H1 (cell line): ENCODE data around the gene MAP2K7. TPM values are rescaled to one million over a fixed set of nuclear protein-coding genes. Genes with fewer than 3 reads are reported as not detected.

Experiments used
- CTCF ChIA-PET: fragments of 300-600 bp; sonication (Branson Sonifier 250); formaldehyde crosslinking; loops from one replicate; lab custom pipeline; 2021; ENCODE audit not compliant: partially characterized antibody; lab: Charles Lee
- POLR2A ChIA-PET: fragments of 300-600 bp; sonication (Branson Sonifier 250); formaldehyde crosslinking; loops from one replicate; lab custom pipeline; 2021; ENCODE audit warnings: inconsistent platforms; ENCODE audit not compliant: partially characterized antibody; lab: Charles Lee
- DNase-seq, 2 experiments: peaks; one replicate each; pipeline versions ENCODE4 v3.0.0 to v3.0.0-alpha.2; 2010 to 2022; ENCODE audit warnings: low spot score in 2 of 2, low read depth in 1 of 2, mixed read lengths in 1 of 2
- FAIRE-seq: peaks from 2 replicates; lab custom pipeline; 2011; peaks lifted over from hg19 to GRCh38; lab: Jason Lieb, UNC
- H2AFZ ChIP-seq: 2 replicates; pipeline ENCODE4 v1.8.1; 2012; ENCODE audit warnings: low read length, inconsistent platforms
- H2AK5ac ChIP-seq: 2 replicates; pipeline ENCODE4 v1.6.1; 2013; ENCODE audit warnings: low read depth, low read length
- H2BK120ac ChIP-seq: replicated peaks from 2 replicates; pipeline ENCODE3; 2013; ENCODE audit warnings: low read depth, low read length, inconsistent platforms
- H2BK12ac ChIP-seq: 2 replicates; pipeline ENCODE4 v1.6.1; 2013; ENCODE audit warnings: low read depth, low read length
- H2BK15ac ChIP-seq: 2 replicates; pipeline ENCODE4 v1.6.1; 2013; ENCODE audit warnings: low read length
- H2BK20ac ChIP-seq: 2 replicates; pipeline ENCODE4 v1.6.1; 2013; ENCODE audit warnings: low read length
- H2BK5ac ChIP-seq: 2 replicates; pipeline ENCODE4 v1.6.1; 2013; ENCODE audit warnings: low read depth, low read length
- H3K14ac ChIP-seq: 2 replicates; pipeline ENCODE4 v1.6.1; 2013; ENCODE audit warnings: inconsistent platforms; ENCODE audit not compliant: insufficient read length
- H3K18ac ChIP-seq: 2 replicates; pipeline ENCODE4 v1.6.1; 2013; ENCODE audit warnings: low read length; ENCODE audit errors: extremely low read depth
- H3K23ac ChIP-seq: 2 replicates; pipeline ENCODE4 v1.6.1; 2013; ENCODE audit warnings: inconsistent platforms; ENCODE audit not compliant: insufficient read length
- H3K23me2 ChIP-seq: 2 replicates; pipeline ENCODE4 v1.6.1; 2013; ENCODE audit warnings: low read depth, low read length
- H3K27ac ChIP-seq: 2 replicates; pipeline ENCODE4 v1.6.1; 2011; ENCODE audit warnings: low read depth, low read length, inconsistent platforms
- H3K27me3 ChIP-seq, 4 experiments: replicated peaks in 1 of 4; 1 replicate in 1 of 4; 2 replicates in 3 of 4; pipeline versions ENCODE4 v1.6.1 to v1.8.1; 2011 to 2013; ENCODE audit warnings: low read length in 3 of 4, mild to moderate bottlenecking in 3 of 4, inconsistent platforms in 2 of 4, mixed read lengths in 2 of 4, moderate library complexity in 1 of 4; ENCODE audit not compliant: control insufficient read depth in 3 of 4, insufficient read depth in 3 of 4; ENCODE audit errors: extremely low read depth in 1 of 4
- H3K36me3 ChIP-seq, 4 experiments: 2 replicates each; pipeline versions ENCODE4 v1.6.1 to v1.8.1; 2011 to 2013; ENCODE audit warnings: mild to moderate bottlenecking in 4 of 4, low read length in 3 of 4, moderate library complexity in 2 of 4, control low read depth in 1 of 4, inconsistent platforms in 1 of 4; ENCODE audit not compliant: insufficient read depth in 4 of 4, control insufficient read depth in 2 of 4
- H3K4ac ChIP-seq: replicated peaks from 2 replicates; pipeline ENCODE3; 2013; ENCODE audit warnings: low read length, low read depth, mixed read lengths, inconsistent platforms; ENCODE audit not compliant: insufficient read length
- H3K4me1 ChIP-seq, 4 experiments: replicated peaks in 1 of 4; 1 replicate in 1 of 4; 2 replicates in 3 of 4; pipeline versions ENCODE4 v1.6.1 to v1.8.1; 2011 to 2013; ENCODE audit warnings: low read length in 3 of 4, inconsistent platforms in 2 of 4, mixed read lengths in 1 of 4; ENCODE audit not compliant: insufficient read depth in 4 of 4, control insufficient read depth in 3 of 4
- H3K4me2 ChIP-seq, 2 experiments: 2 replicates each; pipeline versions ENCODE4 v1.6.1 to v1.8.1; 2011 to 2013; ENCODE audit warnings: low read depth in 2 of 2, low read length in 2 of 2, control low read depth in 1 of 2, inconsistent platforms in 1 of 2, mild to moderate bottlenecking in 1 of 2; ENCODE audit not compliant: insufficient read depth in 1 of 2
- H3K4me3 ChIP-seq, 4 experiments: fragments of 200-600, 300-600 bp in 1 of 4; sonication (generic), shearing (Covaris generic), sonication (Bioruptor Twin) in 1 of 4; 2 replicates each; pipeline versions ENCODE4 v1.5.1 to v1.8.1; 2011 to 2016; ENCODE audit warnings: low read length in 4 of 4, low read depth in 3 of 4, control low read depth in 2 of 4, inconsistent platforms in 2 of 4, mild to moderate bottlenecking in 2 of 4, mixed read lengths in 1 of 4, moderate library complexity in 1 of 4; ENCODE audit not compliant: insufficient read depth in 2 of 4; ENCODE audit errors: extremely low read depth in 1 of 4
- H3K56ac ChIP-seq: replicated peaks from 2 replicates; pipeline ENCODE3; 2013; ENCODE audit warnings: low read depth, mild to moderate bottlenecking, mixed read lengths, low read length, inconsistent platforms; ENCODE audit not compliant: insufficient read length
- H3K79me1 ChIP-seq: 2 replicates; pipeline ENCODE4 v1.6.1; 2013; ENCODE audit warnings: low read depth, low read length, control low read depth
- H3K79me2 ChIP-seq, 2 experiments: 2 replicates each; pipeline versions ENCODE4 v1.6.1 to v1.8.1; 2012 to 2013; ENCODE audit warnings: low read length in 2 of 2, mild to moderate bottlenecking in 2 of 2, inconsistent platforms in 1 of 2; ENCODE audit not compliant: insufficient read depth in 2 of 2, control insufficient read depth in 1 of 2
- H3K9ac ChIP-seq, 4 experiments: replicated peaks in 1 of 4; 1 replicate in 1 of 4; 2 replicates in 3 of 4; pipeline versions ENCODE4 v1.6.1 to v1.8.1; 2011 to 2013; ENCODE audit warnings: low read depth in 3 of 4, low read length in 3 of 4, control low read depth in 2 of 4, mild to moderate bottlenecking in 2 of 4, moderate library complexity in 2 of 4, inconsistent platforms in 1 of 4; ENCODE audit errors: extremely low read depth in 1 of 4
- H3K9me3 ChIP-seq, 2 experiments: 2 replicates each; pipeline versions ENCODE4 v1.6.1 to v1.8.1; 2012 to 2013; ENCODE audit warnings: mild to moderate bottlenecking in 2 of 2, moderate library complexity in 2 of 2, control low read depth in 1 of 2, inconsistent platforms in 1 of 2, low read depth in 1 of 2, low read length in 1 of 2, mixed read lengths in 1 of 2; ENCODE audit not compliant: insufficient read depth in 2 of 2
- H4K20me1 ChIP-seq, 2 experiments: replicated peaks in 1 of 2; 2 replicates each; pipeline versions ENCODE3 to v1.8.1; 2011 to 2013; ENCODE audit warnings: inconsistent platforms in 2 of 2, low read length in 2 of 2, mild to moderate bottlenecking in 1 of 2; ENCODE audit not compliant: insufficient read depth in 2 of 2, control insufficient read depth in 1 of 2
- H4K5ac ChIP-seq: 2 replicates; pipeline ENCODE4 v1.6.1; 2013; ENCODE audit warnings: low read length, low read depth, mixed read lengths, inconsistent platforms; ENCODE audit not compliant: insufficient read length
- H4K8ac ChIP-seq: 2 replicates; pipeline ENCODE4 v1.8.0; 2013; ENCODE audit warnings: mild to moderate bottlenecking, moderate library complexity, low read length, inconsistent platforms; ENCODE audit not compliant: insufficient read depth; ENCODE audit errors: extremely low read depth
- H4K91ac ChIP-seq: replicated peaks from 2 replicates; pipeline ENCODE3; 2013; ENCODE audit warnings: low read length, mixed read lengths, inconsistent platforms; ENCODE audit not compliant: insufficient read length
- BACH1 ChIP-seq: IDR thresholded peaks from 2 replicates; pipeline ENCODE4 v1.6.1; 2012; ENCODE audit warnings: low read length, improper control_type of control experiment
- CREB1 ChIP-seq: IDR thresholded peaks from 2 replicates; pipeline ENCODE4 v1.6.1; 2012; ENCODE audit warnings: inconsistent platforms
- GABPA ChIP-seq: IDR thresholded peaks from 2 replicates; pipeline ENCODE4 v1.6.1; 2011; ENCODE audit warnings: mild to moderate bottlenecking, low read length, moderate library complexity, borderline replicate concordance; ENCODE audit not compliant: insufficient read depth
- HDAC6 ChIP-seq: IDR thresholded peaks from one replicate; pipeline ENCODE4 v1.7.1; 2012; ENCODE audit warnings: low read depth, mild to moderate bottlenecking, inconsistent platforms, low read length, moderate library complexity
- JUND ChIP-seq: IDR thresholded peaks from 2 replicates; pipeline ENCODE4 v1.6.1; 2011; ENCODE audit warnings: mild to moderate bottlenecking, improper control_type of control experiment, low read length
- KDM4A ChIP-seq: IDR thresholded peaks from one replicate; pipeline ENCODE4 v1.7.1; 2012; ENCODE audit warnings: low read depth, mild to moderate bottlenecking, moderate library complexity, low read length, inconsistent platforms; ENCODE audit not compliant: severe bottlenecking
- TBP ChIP-seq: IDR thresholded peaks from 2 replicates; pipeline ENCODE4 v1.6.1; 2011; ENCODE audit warnings: low read depth, low read length, improper control_type of control experiment
- USF2 ChIP-seq: IDR thresholded peaks from 2 replicates; pipeline ENCODE4 v1.6.1; 2011; ENCODE audit warnings: low read length, improper control_type of control experiment
- WGBS, 2 experiments: shearing (Covaris generic) in 1 of 2; methylation state at CpG; one replicate each; pipeline versions ENCODE4 v1.1.6 to v1.1.7; 2013 to 2015; ENCODE audit warnings: low lambda C conversion rate in 2 of 2, mixed read lengths in 2 of 2, inconsistent platforms in 1 of 2, low coverage in 1 of 2, missing lambda C conversion rate in 1 of 2; ENCODE audit not compliant: insufficient replicate concordance in 2 of 2, insufficient coverage in 1 of 2, insufficient read length in 1 of 2; ENCODE audit errors: extremely low coverage in 1 of 2, missing lambda C conversion rate in 1 of 2; 5-methylcytosine and 5-hydroxymethylcytosine counted together
- polyA plus RNA-seq, 7 experiments: library from polyadenylated mRNA; depleted of rRNA in 3 of 7; stranded (reverse) in 5 of 7; unstranded in 2 of 7; fragments of >200 nt in 5 of 7; fragments of 200-250 nt in 2 of 7; gene quantifications; 1 replicate in 5 of 7; 2 replicates in 1 of 7; 4 replicates in 1 of 7; pipeline versions ENCODE4 v1.2.1 to v1.2.3, GENCODE V29; 2011 to 2013; ENCODE audit warnings: missing spikeins in 2 of 7, mixed read lengths in 2 of 7
- total RNA-seq: library from RNA; stranded (reverse); fragmentation: NEBNext Ultra II Directional; extraction: Animal tissue kit (Norgen Biotek cat#: 25700); gene quantifications from 2 replicates; pipeline ENCODE4 v1.2.1, GENCODE V29; 2021

Gene MAP2K7
- total and polyA plus RNA-seq, 2 of the 8 experiments (the other 6 are each of a cell fraction or from before 2014, with no cell fraction given), result 8.9 to 38.3 TPM

- no peak overlapping the region for H4K91ac ChIP-seq
- no peak overlapping the region for H2BK12ac ChIP-seq
- no peak overlapping the region for H4K8ac ChIP-seq
- H4K5ac ChIP-seq, result no peak overlapping the region
- WGBS, 2 experiments, result 87% methylated on average over 8 of the region's 8 CpGs; no CpG with 5 or more reads in 1 of the 2 experiments
- CTCF ChIA-PET, result interaction anchor here (0.6 to 9.0 kb wide), 7 partner anchors 14 to 84 kb away, joined by 3 to 112 read pairs (median 4); partner anchors contain the start of gene TIMM44
- H2AFZ ChIP-seq, result no peak overlapping the region
- H3K36me3 ChIP-seq, result peaks cover 0 to 3% (median 0%) of the 10 kb centered on the region in 4 experiments; a peak in 2 of 8 replicates
- no peak overlapping the region for H3K4me3 ChIP-seq
- H2AK5ac ChIP-seq, result no peak overlapping the region
- H2BK20ac ChIP-seq, result no peak overlapping the region
- H3K79me2 ChIP-seq, result no peaks in the 10 kb centered on the region
- H2BK15ac ChIP-seq, result no peak overlapping the region
- FAIRE-seq (no peak), DNase-seq (no peak)
- H3K4me1 ChIP-seq, result peaks cover 0 to 21% (median 9%) of the 10 kb centered on the region in 4 experiments; a peak in 5 of 7 replicates
- H3K23ac ChIP-seq, result no peak overlapping the region
- H3K9ac ChIP-seq, result no peak overlapping the region
- H3K4me2 ChIP-seq, result no peak overlapping the region
- H3K14ac ChIP-seq, result no peak overlapping the region
- H3K56ac ChIP-seq, result no peak overlapping the region
- H3K27me3 ChIP-seq, result peaks cover 0 to 11% (median 11%) of the 10 kb centered on the region in 4 experiments; a peak in 5 of 7 replicates
- H3K4ac ChIP-seq, result no peak overlapping the region
- H2BK120ac ChIP-seq, result no peak overlapping the region
- H3K18ac ChIP-seq, result no peak overlapping the region
- peaks cover 10 to 18% of the 10 kb centered on the region in 2 experiments for H4K20me1 ChIP-seq
- peaks cover 14% of the 10 kb centered on the region for H3K23me2 ChIP-seq
- H3K27ac ChIP-seq, result no peak overlapping the region
- TF ChIP-seq CREB1, result no peak
- no peak for TF ChIP-seq USF2
- TF ChIP-seq HDAC6, result no peak
- TF ChIP-seq JUND, result no peak
- no peak for TF ChIP-seq BACH1
- TF ChIP-seq TBP, result no peak
- no peak for TF ChIP-seq GABPA
- no peak for TF ChIP-seq KDM4A
- POLR2A ChIA-PET, result interaction anchor here (1.5 to 10.6 kb wide), 5 partner anchors 19 to 58 kb away, joined by 3 to 106 read pairs (median 5); partner anchors contain the start of gene TIMM44
- no peak overlapping the region for H2BK5ac ChIP-seq
- no peaks in the 10 kb centered on the region for H3K9me3 ChIP-seq
- H3K79me1 ChIP-seq, result no peaks in the 10 kb centered on the region
Observed at GRCh38 chr19:7922836-7923195, 19.1 kb downstream of the MAP2K7 start.
